H9 (cell line): Measurements from ENCODE around the gene PAGR1. TPM values are rescaled to one million over a fixed set of nuclear protein-coding genes. Genes with fewer than 3 reads are reported as not detected.

Source experiments
- DNase-seq: peaks from one replicate; pipeline ENCODE4 v3.0.0-alpha.2; 2017
- H2AFZ ChIP-seq: one replicate; pipeline ENCODE4 v1.6.1; 2013; ENCODE audit warnings: mild to moderate bottlenecking, low read length, control low read depth, moderate library complexity
- H2AK5ac ChIP-seq: 2 replicates; pipeline ENCODE4 v1.6.1; 2013; ENCODE audit warnings: low read length, control low read depth, mixed read lengths; ENCODE audit not compliant: insufficient read length
- H2BK120ac ChIP-seq: one replicate; pipeline ENCODE4 v1.6.1; 2013; ENCODE audit warnings: low read depth, mild to moderate bottlenecking, low read length, control low read depth, inconsistent platforms; ENCODE audit not compliant: poor library complexity, severe bottlenecking
- H2BK12ac ChIP-seq: 2 replicates; pipeline ENCODE4 v1.6.1; 2013; ENCODE audit warnings: low read length, control low read depth, mixed read lengths, low read depth; ENCODE audit not compliant: insufficient read length
- H2BK15ac ChIP-seq: 2 replicates; pipeline ENCODE4 v1.6.1; 2013; ENCODE audit warnings: low read depth, low read length, control low read depth
- H2BK20ac ChIP-seq: one replicate; pipeline ENCODE4 v1.6.1; 2013; ENCODE audit warnings: low read depth, mild to moderate bottlenecking, low read length, control low read depth, inconsistent platforms; ENCODE audit not compliant: poor library complexity, severe bottlenecking
- H2BK5ac ChIP-seq: 2 replicates; pipeline ENCODE4 v1.6.1; 2013; ENCODE audit warnings: low read length, control low read depth, mixed read lengths; ENCODE audit not compliant: insufficient read length
- H3K14ac ChIP-seq: 2 replicates; pipeline ENCODE4 v1.6.1; 2013; ENCODE audit warnings: low read length, control low read depth; ENCODE audit not compliant: insufficient read depth
- H3K18ac ChIP-seq: 2 replicates; pipeline ENCODE4 v1.6.1; 2013; ENCODE audit warnings: low read depth, mild to moderate bottlenecking, mixed read lengths, low read length, control low read depth; ENCODE audit not compliant: insufficient read length
- H3K23ac ChIP-seq: 2 replicates; pipeline ENCODE4 v1.6.1; 2013; ENCODE audit warnings: low read length, control low read depth, mixed read lengths, low read depth; ENCODE audit not compliant: insufficient read length
- H3K23me2 ChIP-seq: 2 replicates; pipeline ENCODE4 v1.6.1; 2013; ENCODE audit warnings: low read depth, mild to moderate bottlenecking, mixed read lengths, low read length, control low read depth; ENCODE audit not compliant: insufficient read length, poor library complexity, severe bottlenecking
- H3K27ac ChIP-seq: 2 replicates; pipeline ENCODE4 v1.5.1; 2013; ENCODE audit warnings: low read length, control low read depth, mixed read lengths, low read depth; ENCODE audit not compliant: insufficient read length
- H3K27me3 ChIP-seq: 2 replicates; pipeline ENCODE4 v1.6.1; 2013; ENCODE audit warnings: low read length, control low read depth, inconsistent platforms; ENCODE audit not compliant: insufficient read depth
- H3K4ac ChIP-seq: 2 replicates; pipeline ENCODE4 v1.6.1; 2013; ENCODE audit warnings: low read depth, mild to moderate bottlenecking, control low read depth, inconsistent platforms, low read length, moderate library complexity
- H3K4me1 ChIP-seq: 2 replicates; pipeline ENCODE4 v1.6.1; 2013; ENCODE audit warnings: low read length, control low read depth, inconsistent platforms; ENCODE audit not compliant: insufficient read depth
- H3K4me2 ChIP-seq: 2 replicates; pipeline ENCODE4 v1.6.1; 2013; ENCODE audit warnings: low read length, control low read depth, mixed read lengths; ENCODE audit not compliant: insufficient read length, insufficient read depth
- H3K56ac ChIP-seq: 2 replicates; pipeline ENCODE4 v1.6.1; 2013; ENCODE audit warnings: low read depth, mild to moderate bottlenecking, mixed read lengths, low read length, control low read depth; ENCODE audit not compliant: insufficient read length
- H3K79me1 ChIP-seq: 2 replicates; pipeline ENCODE4 v1.6.1; 2013; ENCODE audit warnings: low read depth, mild to moderate bottlenecking, moderate library complexity, low read length, control low read depth, inconsistent platforms; ENCODE audit not compliant: insufficient read depth, poor library complexity, severe bottlenecking
- H3K79me2 ChIP-seq: 2 replicates; pipeline ENCODE4 v1.6.1; 2013; ENCODE audit warnings: low read length, control low read depth, inconsistent platforms; ENCODE audit not compliant: insufficient read depth
- H3K9ac ChIP-seq: 2 replicates; pipeline ENCODE4 v1.6.1; 2013; ENCODE audit warnings: low read length, control low read depth, mixed read lengths; ENCODE audit not compliant: insufficient read length; ENCODE audit errors: extremely low read depth
- H3K9me3 ChIP-seq: one replicate; pipeline ENCODE4 v1.6.1; 2013; ENCODE audit warnings: low read depth, low read length, inconsistent platforms; ENCODE audit not compliant: control insufficient read depth
- H3T11ph ChIP-seq: one replicate; pipeline ENCODE4 v1.6.1; 2013; ENCODE audit warnings: mild to moderate bottlenecking, low read length, control low read depth, inconsistent platforms
- H4K20me1 ChIP-seq: one replicate; pipeline ENCODE4 v1.6.1; 2013; ENCODE audit not compliant: control insufficient read depth, insufficient read length, insufficient read depth
- H4K5ac ChIP-seq: 2 replicates; pipeline ENCODE4 v1.6.1; 2013; ENCODE audit warnings: low read depth, mild to moderate bottlenecking, mixed read lengths, low read length, control low read depth; ENCODE audit not compliant: insufficient read length
- H4K8ac ChIP-seq: replicated peaks from 2 replicates; pipeline ENCODE4 v1.6.1; 2013; ENCODE audit warnings: low read length, control low read depth, mixed read lengths, low read depth; ENCODE audit not compliant: insufficient read length
- H4K91ac ChIP-seq: 2 replicates; pipeline ENCODE4 v1.6.1; 2013; ENCODE audit warnings: low read depth, mild to moderate bottlenecking, moderate library complexity, mixed read lengths, low read length, control low read depth; ENCODE audit not compliant: insufficient read length
- H3K27ac Mint-ChIP-seq, 3 experiments: 2 replicates in 2 of 3; 3 replicates in 1 of 3; pipeline ENCODE4 v1.8.0; 2020 to 2021; ENCODE audit warnings: mixed read lengths in 3 of 3, mild to moderate bottlenecking in 1 of 3, moderate library complexity in 1 of 3
- H3K27me3 Mint-ChIP-seq: 2 replicates; pipeline ENCODE4 v1.8.0; 2021; ENCODE audit warnings: low read depth, mild to moderate bottlenecking, moderate library complexity, mixed read lengths
- H3K36me3 Mint-ChIP-seq, 3 experiments: 2 replicates in 2 of 3; 3 replicates in 1 of 3; pipeline ENCODE4 v1.8.0; 2020 to 2021; ENCODE audit warnings: low read depth in 3 of 3, mixed read lengths in 3 of 3; ENCODE audit not compliant: insufficient read depth in 1 of 3
- H3K4me1 Mint-ChIP-seq, 2 experiments: 2 replicates each; pipeline ENCODE4 v1.8.0; 2020; ENCODE audit warnings: mixed read lengths in 2 of 2
- H3K4me3 Mint-ChIP-seq, 2 experiments: 2 replicates in 1 of 2; 3 replicates in 1 of 2; pipeline ENCODE4 v1.8.0; 2020 to 2021; ENCODE audit warnings: mild to moderate bottlenecking in 2 of 2, mixed read lengths in 2 of 2, moderate library complexity in 1 of 2
- H3K9me3 Mint-ChIP-seq, 2 experiments: 2 replicates in 1 of 2; 3 replicates in 1 of 2; pipeline ENCODE4 v1.8.0; 2020; ENCODE audit warnings: mild to moderate bottlenecking in 2 of 2, mixed read lengths in 2 of 2, moderate library complexity in 1 of 2
- CTCF ChIP-seq: fragments of 200-600 bp; sonication (generic); conservative IDR thresholded peaks from 3 replicates; pipeline ENCODE4 v1.8.0; 2021; ENCODE audit warnings: antibody characterized with exemption, mild to moderate bottlenecking
- WGBS: extraction: QIAGEN DNeasy Blood & Tissue Kit; methylation state at CpG from one replicate; pipeline ENCODE4 v1.1.7; 2013; ENCODE audit warnings: missing lambda C conversion rate, low lambda C conversion rate, mixed read lengths; ENCODE audit not compliant: insufficient read length; ENCODE audit errors: extremely low coverage; 5-methylcytosine and 5-hydroxymethylcytosine counted together
- total RNA-seq: library from RNA; stranded (reverse); gene quantifications from 2 replicates; pipeline ENCODE4 v1.2.1, GENCODE V29; 2021

PAGR1 gene
- total RNA-seq, 1 experiment from 2014 or later, result 65.3 TPM

- no peak overlapping the region for H3K23ac ChIP-seq
- peaks cover 0 to 5% (median 0%) of the 10 kb centered on the region in 3 experiments; a peak in 2 of 7 replicates for H3K36me3 Mint-ChIP-seq
- no peak overlapping the region for H3K9ac ChIP-seq
Measured at GRCh38 chr16:29843931-29844330, 28.0 kb downstream of the PAGR1 start.

More at GRCh38 chr16:29843931-29844330, 28.0 kb downstream of the PAGR1 start:
- no peaks in the 10 kb centered on the region for H3K9me3 ChIP-seq
- no peak overlapping the region for H3K14ac ChIP-seq
- H2BK20ac ChIP-seq, result no peak overlapping the region
- H3K4me1 Mint-ChIP-seq, result no peaks in the 10 kb centered on the region
- H4K5ac ChIP-seq, result no peak overlapping the region
- no peak overlapping the region for H2BK15ac ChIP-seq
- H4K8ac ChIP-seq, result no peak overlapping the region
- H3K27ac ChIP-seq, result no peak overlapping the region
- H3K4me3 Mint-ChIP-seq, result no peak overlapping the region
- no peak overlapping the region for H3K4ac ChIP-seq
- H3K27me3 Mint-ChIP-seq, result no peaks in the 10 kb centered on the region
- peak overlapping the region in 2 of 3 experiments; percentile 30 to 67; a peak in 4 of 7 replicates for H3K27ac Mint-ChIP-seq
- no peak overlapping the region for H2AFZ ChIP-seq
- H3K79me1 ChIP-seq, result no peaks in the 10 kb centered on the region
- H3K79me2 ChIP-seq, result no peaks in the 10 kb centered on the region
- H2AK5ac ChIP-seq, result no peak overlapping the region
- H2BK5ac ChIP-seq, result no peak overlapping the region
- H3K56ac ChIP-seq, result no peak overlapping the region
- no peak overlapping the region for H4K91ac ChIP-seq
- H3K9me3 Mint-ChIP-seq, result no peaks in the 10 kb centered on the region
- WGBS, result no CpG with 5 or more reads among the region's 8 CpGs
- no peaks in the 10 kb centered on the region for H4K20me1 ChIP-seq
- no peak for TF ChIP-seq CTCF
- H3K23me2 ChIP-seq, result no peaks in the 10 kb centered on the region
- H3K4me2 ChIP-seq, result no peak overlapping the region
- H3K18ac ChIP-seq, result no peak overlapping the region
- no peak overlapping the region for H2BK120ac ChIP-seq
- DNase-seq, result no peak
- no peak overlapping the region for H3T11ph ChIP-seq
- no peaks in the 10 kb centered on the region for H3K4me1 ChIP-seq
- no peaks in the 10 kb centered on the region for H3K27me3 ChIP-seq
- H2BK12ac ChIP-seq, result no peak overlapping the region
